ENCODE measurements around the gene KCP.
A peak's percentile ranks its signal among the peaks of the same experiment; 100 is the strongest.

The KCP gene

GRCh38 chr7:128904381-128905197 is 5.9 kb downstream of the KCP start:
- Histone ChIP-seq H3K27ac (replicated peaks) (no peak overlapping the region), H3K27me3 (ENCODE audit: insufficient read depth, poor library complexity, severe bottlenecking) (peaks cover 2% of the 10 kb centered on the region), H3K4me3 (replicated peaks; ENCODE audit: insufficient read depth, low read length) (no peak overlapping the region)
- TF ChIP-seq, protein P1, sequence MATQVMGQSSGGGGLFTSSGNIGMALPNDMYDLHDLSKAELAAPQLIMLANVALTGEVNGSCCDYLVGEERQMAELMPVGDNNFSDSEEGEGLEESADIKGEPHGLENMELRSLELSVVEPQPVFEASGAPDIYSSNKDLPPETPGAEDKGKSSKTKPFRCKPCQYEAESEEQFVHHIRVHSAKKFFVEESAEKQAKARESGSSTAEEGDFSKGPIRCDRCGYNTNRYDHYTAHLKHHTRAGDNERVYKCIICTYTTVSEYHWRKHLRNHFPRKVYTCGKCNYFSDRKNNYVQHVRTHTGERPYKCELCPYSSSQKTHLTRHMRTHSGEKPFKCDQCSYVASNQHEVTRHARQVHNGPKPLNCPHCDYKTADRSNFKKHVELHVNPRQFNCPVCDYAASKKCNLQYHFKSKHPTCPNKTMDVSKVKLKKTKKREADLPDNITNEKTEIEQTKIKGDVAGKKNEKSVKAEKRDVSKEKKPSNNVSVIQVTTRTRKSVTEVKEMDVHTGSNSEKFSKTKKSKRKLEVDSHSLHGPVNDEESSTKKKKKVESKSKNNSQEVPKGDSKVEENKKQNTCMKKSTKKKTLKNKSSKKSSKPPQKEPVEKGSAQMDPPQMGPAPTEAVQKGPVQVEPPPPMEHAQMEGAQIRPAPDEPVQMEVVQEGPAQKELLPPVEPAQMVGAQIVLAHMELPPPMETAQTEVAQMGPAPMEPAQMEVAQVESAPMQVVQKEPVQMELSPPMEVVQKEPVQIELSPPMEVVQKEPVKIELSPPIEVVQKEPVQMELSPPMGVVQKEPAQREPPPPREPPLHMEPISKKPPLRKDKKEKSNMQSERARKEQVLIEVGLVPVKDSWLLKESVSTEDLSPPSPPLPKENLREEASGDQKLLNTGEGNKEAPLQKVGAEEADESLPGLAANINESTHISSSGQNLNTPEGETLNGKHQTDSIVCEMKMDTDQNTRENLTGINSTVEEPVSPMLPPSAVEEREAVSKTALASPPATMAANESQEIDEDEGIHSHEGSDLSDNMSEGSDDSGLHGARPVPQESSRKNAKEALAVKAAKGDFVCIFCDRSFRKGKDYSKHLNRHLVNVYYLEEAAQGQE (IDR thresholded peaks at IDR 0.05; ENCODE audit: insufficient replicate concordance, low read depth): no peak
- TF ChIP-seq, protein P2, sequence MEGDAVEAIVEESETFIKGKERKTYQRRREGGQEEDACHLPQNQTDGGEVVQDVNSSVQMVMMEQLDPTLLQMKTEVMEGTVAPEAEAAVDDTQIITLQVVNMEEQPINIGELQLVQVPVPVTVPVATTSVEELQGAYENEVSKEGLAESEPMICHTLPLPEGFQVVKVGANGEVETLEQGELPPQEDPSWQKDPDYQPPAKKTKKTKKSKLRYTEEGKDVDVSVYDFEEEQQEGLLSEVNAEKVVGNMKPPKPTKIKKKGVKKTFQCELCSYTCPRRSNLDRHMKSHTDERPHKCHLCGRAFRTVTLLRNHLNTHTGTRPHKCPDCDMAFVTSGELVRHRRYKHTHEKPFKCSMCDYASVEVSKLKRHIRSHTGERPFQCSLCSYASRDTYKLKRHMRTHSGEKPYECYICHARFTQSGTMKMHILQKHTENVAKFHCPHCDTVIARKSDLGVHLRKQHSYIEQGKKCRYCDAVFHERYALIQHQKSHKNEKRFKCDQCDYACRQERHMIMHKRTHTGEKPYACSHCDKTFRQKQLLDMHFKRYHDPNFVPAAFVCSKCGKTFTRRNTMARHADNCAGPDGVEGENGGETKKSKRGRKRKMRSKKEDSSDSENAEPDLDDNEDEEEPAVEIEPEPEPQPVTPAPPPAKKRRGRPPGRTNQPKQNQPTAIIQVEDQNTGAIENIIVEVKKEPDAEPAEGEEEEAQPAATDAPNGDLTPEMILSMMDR (IDR thresholded peaks at IDR 0.05; ENCODE audit: insufficient read depth, low read length): peak; percentile 57
- no peak for TF ChIP-seq SPI1 (IDR thresholded peaks at IDR 0.05; ENCODE audit: borderline replicate concordance, low read depth)
- DNase-seq (ENCODE audit: low read depth in 1 of 2, low spot score in 1 of 2): peak in 1 of 2 experiments; percentile 49

DNA sequence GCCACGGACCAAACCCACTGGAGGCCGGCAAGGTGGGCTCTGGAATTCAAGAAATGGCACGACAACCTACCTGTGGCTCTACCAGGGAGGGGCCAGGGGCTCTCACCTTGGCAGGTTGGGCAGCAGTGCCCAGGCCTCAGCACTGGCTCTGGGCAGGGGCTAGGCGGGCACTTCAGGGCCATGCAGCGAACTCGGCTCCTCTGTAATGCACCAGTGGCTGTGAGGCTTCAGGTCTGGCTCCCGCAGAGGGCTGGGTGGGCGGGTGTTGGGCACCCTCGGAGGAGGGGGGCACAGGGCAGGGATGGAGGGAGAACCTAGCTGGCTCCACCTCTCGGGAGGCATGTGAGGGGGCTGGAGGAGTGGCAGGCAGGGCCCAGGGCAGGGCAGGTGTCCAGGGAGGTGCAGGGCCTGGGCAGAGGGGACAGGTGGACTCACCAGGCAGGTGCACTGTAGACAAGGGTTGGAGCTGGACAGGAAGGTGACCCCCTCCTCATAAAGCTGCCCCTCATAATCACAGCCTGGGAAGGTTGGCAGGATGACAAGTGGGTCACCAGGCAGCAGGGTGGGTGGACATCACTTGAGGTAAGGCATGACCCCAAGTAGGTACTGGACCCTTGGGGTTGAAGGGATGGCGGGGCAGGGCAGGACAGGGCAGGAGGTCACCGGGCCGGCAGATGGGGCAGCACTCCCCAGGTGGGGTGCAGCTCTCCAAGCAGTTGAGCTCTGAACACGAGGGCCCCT is 6.7 kb downstream of the KCP start:
- H3K27ac ChIP-seq (replicated peaks): no peak overlapping the region
- H3K4me3 ChIP-seq (replicated peaks; ENCODE audit: insufficient read depth, low read length): no peak overlapping the region
- no peak for TF ChIP-seq SPI1 (IDR thresholded peaks at IDR 0.05; ENCODE audit: borderline replicate concordance, low read depth)
- no peak for TF ChIP-seq POLR2AphosphoS5 (IDR thresholded peaks at IDR 0.05; ENCODE audit: low read depth)
- TF ChIP-seq, protein P1 (IDR thresholded peaks at IDR 0.05; ENCODE audit: insufficient replicate concordance, low read depth): no peak
- TF ChIP-seq GABPA (IDR thresholded peaks at IDR 0.05; ENCODE audit: low read depth): no peak
- TF ChIP-seq, protein P2 (IDR thresholded peaks at IDR 0.05; ENCODE audit: insufficient read depth, low read length): no peak
- H3K27me3 ChIP-seq (ENCODE audit: insufficient read depth, poor library complexity, severe bottlenecking): no peaks in the 10 kb centered on the region
- DNase-seq (ENCODE audit: low read depth in 1 of 2, low spot score in 1 of 2): no peak

- no peak overlapping the region for H3K27ac ChIP-seq (replicated peaks)
- no peak overlapping the region for H3K4me3 ChIP-seq (replicated peaks; ENCODE audit: insufficient read depth, low read length)
- DNase-seq (ENCODE audit: low read depth in 1 of 2, low spot score in 1 of 2): no peak
- no peaks in the 10 kb centered on the region for H3K27me3 ChIP-seq (ENCODE audit: insufficient read depth, poor library complexity, severe bottlenecking)
- TF ChIP-seq, protein P1 (IDR thresholded peaks at IDR 0.05; ENCODE audit: insufficient replicate concordance, low read depth): no peak
- TF ChIP-seq POLR2AphosphoS5 (IDR thresholded peaks at IDR 0.05; ENCODE audit: low read depth) (no peak), SPI1 (IDR thresholded peaks at IDR 0.05; ENCODE audit: borderline replicate concordance, low read depth) (no peak), GABPA (IDR thresholded peaks at IDR 0.05; ENCODE audit: low read depth) (no peak)
- TF ChIP-seq, protein P2 (IDR thresholded peaks at IDR 0.05; ENCODE audit: insufficient read depth, low read length): no peak
These were observed 7.5 kb downstream of the KCP start for GRCh38 chr7:128902761-128903585.
